SK-N-SH treated with all-trans-retinoic acid at 6 μM for 48 hours (cell line): ENCODE results near the gene SMCP.

ENCODE experiments used
- ARNTL ChIP-seq: fragments of 450-650 bp; formaldehyde crosslinking; IDR thresholded peaks from 2 replicates; pipeline ENCODE4 v1.5.0; 2020; ENCODE audit warnings: low read depth, mild to moderate bottlenecking, moderate library complexity, borderline replicate concordance
- BACH2 ChIP-seq: fragments of 250-450 bp; sonication (Bioruptor Pico); IDR thresholded peaks from 2 replicates; pipeline ENCODE4 v1.9.0; 2021; ENCODE audit warnings: mild to moderate bottlenecking, borderline replicate concordance
- CSDC2 ChIP-seq: fragments of 250-450 bp; sonication (Bioruptor Pico); IDR thresholded peaks from 2 replicates; pipeline ENCODE4 v1.5.0; 2020; ENCODE audit warnings: mild to moderate bottlenecking, moderate library complexity
- ESRRG ChIP-seq: fragments of 250-450 bp; sonication (Bioruptor Pico); IDR thresholded peaks from 2 replicates; pipeline ENCODE4 v1.6.1; 2021; ENCODE audit warnings: mild to moderate bottlenecking
- ISL1 ChIP-seq: fragments of 250-450 bp; sonication (Bioruptor Pico); IDR thresholded peaks from 2 replicates; pipeline ENCODE4 v2.1.2; 2022; ENCODE audit warnings: mild to moderate bottlenecking, moderate library complexity
- OSR1 ChIP-seq: fragments of 250-450 bp; sonication (Bioruptor Pico); IDR thresholded peaks from 2 replicates; pipeline ENCODE4 v1.8.0; 2022; ENCODE audit warnings: moderate library complexity, mild to moderate bottlenecking, inconsistent platforms
- RARB ChIP-seq: fragments of 250-450 bp; sonication (Bioruptor Pico); IDR thresholded peaks from 2 replicates; pipeline ENCODE4 v1.8.0; 2021; ENCODE audit warnings: mild to moderate bottlenecking, moderate library complexity
- SNAI2 ChIP-seq: fragments of 250-450 bp; sonication (Bioruptor Pico); IDR thresholded peaks from 2 replicates; pipeline ENCODE4 v1.5.0; 2020; ENCODE audit warnings: mild to moderate bottlenecking, moderate library complexity
- TCF4 ChIP-seq: fragments of 250-450 bp; sonication (Bioruptor Pico); IDR thresholded peaks from 2 replicates; pipeline ENCODE4 v1.8.0; 2021; ENCODE audit warnings: mild to moderate bottlenecking, moderate library complexity, borderline replicate concordance
- ZNF8 ChIP-seq: fragments of 450-650 bp; formaldehyde crosslinking; IDR thresholded peaks from 2 replicates; pipeline ENCODE4 v1.5.0; 2020; ENCODE audit warnings: mild to moderate bottlenecking, moderate library complexity
- TF ChIP-seq, protein P1 (sequence below): fragments of 250-450 bp; sonication (Bioruptor Pico); IDR thresholded peaks from 2 replicates; pipeline ENCODE4 v1.8.0; 2020; ENCODE audit warnings: mild to moderate bottlenecking, moderate library complexity, borderline replicate concordance
- TF ChIP-seq, protein P2 (sequence below): fragments of 250-450 bp; sonication (Bioruptor Pico); IDR thresholded peaks from 2 replicates; pipeline ENCODE4 v1.5.0; 2020; ENCODE audit warnings: mild to moderate bottlenecking, moderate library complexity
- TF ChIP-seq, protein P3 (sequence below): fragments of 250-450 bp; sonication (Bioruptor Pico); IDR thresholded peaks from 2 replicates; pipeline ENCODE4 v1.8.0; 2021; ENCODE audit warnings: low read depth, mild to moderate bottlenecking, moderate library complexity, borderline replicate concordance

DNA sequence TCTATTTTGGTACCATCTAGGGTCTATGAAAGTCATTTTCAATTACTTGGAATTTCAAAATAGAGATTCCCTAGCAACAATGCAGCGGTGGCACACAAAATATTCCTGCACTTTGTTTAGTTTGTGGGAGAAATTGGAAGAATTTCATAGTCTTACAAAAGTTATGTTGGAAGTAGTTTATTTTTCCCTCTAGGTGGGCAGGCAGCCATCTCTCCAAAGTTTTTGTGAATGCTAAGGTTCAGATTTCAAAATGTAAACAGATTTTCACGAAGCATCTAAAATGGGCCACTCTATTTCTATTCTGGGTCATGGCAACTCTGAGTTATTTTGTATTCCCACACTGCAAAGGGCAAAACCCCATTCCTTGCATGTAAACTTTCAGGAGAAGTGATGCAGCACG lies 8.0 kb downstream of the SMCP start:
- no peak for TF ChIP-seq ISL1 (CRISPR knock-in tag)
- no peak for TF ChIP-seq ESRRG (CRISPR knock-in tag)
- no peak for TF ChIP-seq CSDC2 (CRISPR knock-in tag)
- no peak for TF ChIP-seq OSR1
- TF ChIP-seq, protein P1, sequence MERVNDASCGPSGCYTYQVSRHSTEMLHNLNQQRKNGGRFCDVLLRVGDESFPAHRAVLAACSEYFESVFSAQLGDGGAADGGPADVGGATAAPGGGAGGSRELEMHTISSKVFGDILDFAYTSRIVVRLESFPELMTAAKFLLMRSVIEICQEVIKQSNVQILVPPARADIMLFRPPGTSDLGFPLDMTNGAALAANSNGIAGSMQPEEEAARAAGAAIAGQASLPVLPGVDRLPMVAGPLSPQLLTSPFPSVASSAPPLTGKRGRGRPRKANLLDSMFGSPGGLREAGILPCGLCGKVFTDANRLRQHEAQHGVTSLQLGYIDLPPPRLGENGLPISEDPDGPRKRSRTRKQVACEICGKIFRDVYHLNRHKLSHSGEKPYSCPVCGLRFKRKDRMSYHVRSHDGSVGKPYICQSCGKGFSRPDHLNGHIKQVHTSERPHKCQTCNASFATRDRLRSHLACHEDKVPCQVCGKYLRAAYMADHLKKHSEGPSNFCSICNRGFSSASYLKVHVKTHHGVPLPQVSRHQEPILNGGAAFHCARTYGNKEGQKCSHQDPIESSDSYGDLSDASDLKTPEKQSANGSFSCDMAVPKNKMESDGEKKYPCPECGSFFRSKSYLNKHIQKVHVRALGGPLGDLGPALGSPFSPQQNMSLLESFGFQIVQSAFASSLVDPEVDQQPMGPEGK (CRISPR knock-in tag), result no peak
- no peak for TF ChIP-seq BACH2 (CRISPR knock-in tag)
- no peak for TF ChIP-seq ZNF8 (CRISPR knock-in tag)
- TF ChIP-seq, protein P2, sequence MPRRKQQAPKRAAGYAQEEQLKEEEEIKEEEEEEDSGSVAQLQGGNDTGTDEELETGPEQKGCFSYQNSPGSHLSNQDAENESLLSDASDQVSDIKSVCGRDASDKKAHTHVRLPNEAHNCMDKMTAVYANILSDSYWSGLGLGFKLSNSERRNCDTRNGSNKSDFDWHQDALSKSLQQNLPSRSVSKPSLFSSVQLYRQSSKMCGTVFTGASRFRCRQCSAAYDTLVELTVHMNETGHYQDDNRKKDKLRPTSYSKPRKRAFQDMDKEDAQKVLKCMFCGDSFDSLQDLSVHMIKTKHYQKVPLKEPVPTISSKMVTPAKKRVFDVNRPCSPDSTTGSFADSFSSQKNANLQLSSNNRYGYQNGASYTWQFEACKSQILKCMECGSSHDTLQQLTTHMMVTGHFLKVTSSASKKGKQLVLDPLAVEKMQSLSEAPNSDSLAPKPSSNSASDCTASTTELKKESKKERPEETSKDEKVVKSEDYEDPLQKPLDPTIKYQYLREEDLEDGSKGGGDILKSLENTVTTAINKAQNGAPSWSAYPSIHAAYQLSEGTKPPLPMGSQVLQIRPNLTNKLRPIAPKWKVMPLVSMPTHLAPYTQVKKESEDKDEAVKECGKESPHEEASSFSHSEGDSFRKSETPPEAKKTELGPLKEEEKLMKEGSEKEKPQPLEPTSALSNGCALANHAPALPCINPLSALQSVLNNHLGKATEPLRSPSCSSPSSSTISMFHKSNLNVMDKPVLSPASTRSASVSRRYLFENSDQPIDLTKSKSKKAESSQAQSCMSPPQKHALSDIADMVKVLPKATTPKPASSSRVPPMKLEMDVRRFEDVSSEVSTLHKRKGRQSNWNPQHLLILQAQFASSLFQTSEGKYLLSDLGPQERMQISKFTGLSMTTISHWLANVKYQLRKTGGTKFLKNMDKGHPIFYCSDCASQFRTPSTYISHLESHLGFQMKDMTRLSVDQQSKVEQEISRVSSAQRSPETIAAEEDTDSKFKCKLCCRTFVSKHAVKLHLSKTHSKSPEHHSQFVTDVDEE (CRISPR knock-in tag), result no peak
- TF ChIP-seq ARNTL (CRISPR knock-in tag), result no peak
- TF ChIP-seq, protein P3, sequence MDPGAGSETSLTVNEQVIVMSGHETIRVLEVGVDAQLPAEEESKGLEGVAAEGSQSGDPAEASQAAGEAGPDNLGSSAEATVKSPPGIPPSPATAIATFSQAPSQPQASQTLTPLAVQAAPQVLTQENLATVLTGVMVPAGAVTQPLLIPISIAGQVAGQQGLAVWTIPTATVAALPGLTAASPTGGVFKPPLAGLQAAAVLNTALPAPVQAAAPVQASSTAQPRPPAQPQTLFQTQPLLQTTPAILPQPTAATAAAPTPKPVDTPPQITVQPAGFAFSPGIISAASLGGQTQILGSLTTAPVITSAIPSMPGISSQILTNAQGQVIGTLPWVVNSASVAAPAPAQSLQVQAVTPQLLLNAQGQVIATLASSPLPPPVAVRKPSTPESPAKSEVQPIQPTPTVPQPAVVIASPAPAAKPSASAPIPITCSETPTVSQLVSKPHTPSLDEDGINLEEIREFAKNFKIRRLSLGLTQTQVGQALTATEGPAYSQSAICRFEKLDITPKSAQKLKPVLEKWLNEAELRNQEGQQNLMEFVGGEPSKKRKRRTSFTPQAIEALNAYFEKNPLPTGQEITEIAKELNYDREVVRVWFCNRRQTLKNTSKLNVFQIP (CRISPR knock-in tag), result no peak
- TF ChIP-seq RARB, result no peak
- no peak for TF ChIP-seq SNAI2 (CRISPR knock-in tag)
- TF ChIP-seq TCF4 (CRISPR knock-in tag), result no peak
